CD14-positive monocyte (primary cell): ENCODE data around the gene CUBN. TPM values are rescaled to one million over a fixed set of nuclear protein-coding genes. Genes with fewer than 3 reads are reported as not detected.

Source experiments
- DNase-seq, 3 donors: peaks; one replicate each; pipeline ENCODE4 v3.0.0-alpha.2; 2011 to 2022
- H2AFZ ChIP-seq: 2 replicates; pipeline ENCODE4 v1.6.0; 2012; ENCODE audit warnings: mild to moderate bottlenecking, low read depth, low read length, inconsistent platforms; ENCODE audit not compliant: insufficient read depth, poor library complexity, severe bottlenecking
- H3K27ac ChIP-seq, 2 donors: 1 replicate in 1 of 2; 2 replicates in 1 of 2; pipeline ENCODE4 v1.5.1; 2012 to 2013; ENCODE audit warnings: low read length in 2 of 2, control low read depth in 1 of 2, inconsistent platforms in 1 of 2, low read depth in 1 of 2, mild to moderate bottlenecking in 1 of 2
- H3K27me3 ChIP-seq, 2 donors: one replicate each; pipeline versions ENCODE4 v1.6.0 to v1.6.1; 2011 to 2013; ENCODE audit warnings: low read length in 2 of 2; ENCODE audit not compliant: control insufficient read depth in 2 of 2, insufficient read depth in 2 of 2
- H3K36me3 ChIP-seq, 2 donors: replicated peaks in 1 of 2; 1 replicate in 1 of 2; 2 replicates in 1 of 2; pipeline versions ENCODE4 v1.5.1 to v1.6.1; 2012 to 2013; ENCODE audit warnings: low read length in 2 of 2, control low read depth in 1 of 2, inconsistent platforms in 1 of 2, mild to moderate bottlenecking in 1 of 2; ENCODE audit not compliant: insufficient read depth in 2 of 2, control insufficient read depth in 1 of 2
- H3K4me1 ChIP-seq, 2 donors: 1 replicate in 1 of 2; 2 replicates in 1 of 2; pipeline versions ENCODE4 v1.5.1 to v1.6.1; 2012 to 2013; ENCODE audit warnings: low read length in 2 of 2, control low read depth in 1 of 2, inconsistent platforms in 1 of 2, mild to moderate bottlenecking in 1 of 2, moderate library complexity in 1 of 2; ENCODE audit not compliant: insufficient read depth in 2 of 2, control insufficient read depth in 1 of 2
- H3K4me2 ChIP-seq: replicated peaks from 2 replicates; pipeline ENCODE3; 2012; ENCODE audit warnings: low read length, moderate library complexity, mild to moderate bottlenecking; ENCODE audit not compliant: poor library complexity, severe bottlenecking; ENCODE audit errors: extremely low read depth
- H3K4me3 ChIP-seq, 3 experiments: fragments of 200-600 bp in 1 of 3; sonication (generic) in 1 of 3; replicated peaks in 1 of 3; 1 replicate in 2 of 3; 2 replicates in 1 of 3; pipeline ENCODE4 v1.5.1; 2011 to 2013; ENCODE audit warnings: low read length in 3 of 3, mild to moderate bottlenecking in 3 of 3, control low read depth in 2 of 3, low read depth in 2 of 3, inconsistent platforms in 1 of 3, moderate library complexity in 1 of 3
- H3K79me2 ChIP-seq: 2 replicates; pipeline ENCODE4 v1.6.0; 2012; ENCODE audit warnings: mild to moderate bottlenecking, control low read depth, inconsistent platforms, low read length, moderate library complexity; ENCODE audit not compliant: insufficient read depth
- H3K9ac ChIP-seq: 2 replicates; pipeline ENCODE4 v1.6.0; 2017; ENCODE audit warnings: low read length, mild to moderate bottlenecking; ENCODE audit not compliant: insufficient read depth, poor library complexity, severe bottlenecking
- H3K9me3 ChIP-seq, 2 donors: replicated peaks in 1 of 2; 1 replicate in 1 of 2; 2 replicates in 1 of 2; pipeline versions ENCODE4 v1.5.1 to v1.6.1; 2012 to 2013; ENCODE audit warnings: low read length in 2 of 2, control low read depth in 1 of 2; ENCODE audit not compliant: control insufficient read depth in 1 of 2, insufficient read depth in 1 of 2
- H4K20me1 ChIP-seq: 2 replicates; pipeline ENCODE4 v1.6.0; 2012; ENCODE audit warnings: mild to moderate bottlenecking, low read length, control low read depth, moderate library complexity; ENCODE audit not compliant: insufficient read depth
- H3K27ac Mint-ChIP-seq, 7 donors: one replicate each; pipeline ENCODE4 v1.8.0; 2020; ENCODE audit warnings: mild to moderate bottlenecking in 7 of 7, mixed read lengths in 7 of 7, moderate library complexity in 6 of 7, inconsistent platforms in 2 of 7
- H3K27me3 Mint-ChIP-seq, 3 donors: one replicate each; pipeline ENCODE4 v1.8.0; 2021 to 2022; ENCODE audit warnings: low read depth in 3 of 3, mild to moderate bottlenecking in 3 of 3, mixed read lengths in 3 of 3, moderate library complexity in 3 of 3, inconsistent platforms in 1 of 3
- H3K36me3 Mint-ChIP-seq, 2 donors: one replicate each; pipeline ENCODE4 v1.8.0; 2020; ENCODE audit warnings: mixed read lengths in 2 of 2, inconsistent platforms in 1 of 2, mild to moderate bottlenecking in 1 of 2
- H3K4me1 Mint-ChIP-seq: one replicate; pipeline ENCODE4 v1.8.0; 2020; ENCODE audit warnings: mild to moderate bottlenecking, mixed read lengths
- H3K4me3 Mint-ChIP-seq, 2 donors: one replicate each; pipeline ENCODE4 v1.8.0; 2020; ENCODE audit warnings: mild to moderate bottlenecking in 2 of 2, mixed read lengths in 2 of 2, moderate library complexity in 1 of 2
- H3K9me3 Mint-ChIP-seq, 7 donors: one replicate each; pipeline ENCODE4 v1.8.0; 2020 to 2022; ENCODE audit warnings: mixed read lengths in 7 of 7, mild to moderate bottlenecking in 6 of 7, moderate library complexity in 6 of 7, inconsistent platforms in 2 of 7
- CTCF ChIP-seq: fragments of 200-600 bp; IDR thresholded peaks from one replicate; pipeline ENCODE4 v1.8.0; 2022; ENCODE audit warnings: antibody characterized with exemption, mild to moderate bottlenecking
- WGBS: methylation state at CpG from one replicate; pipeline ENCODE4 v1.1.5; 2013; ENCODE audit warnings: missing lambda C conversion rate; ENCODE audit not compliant: insufficient coverage; 5-methylcytosine and 5-hydroxymethylcytosine counted together
- intact Hi-C, 2 donors: fragments of 100-400 bp; cut with micrococcal nuclease; formaldehyde crosslinking; loops; one replicate each; pipeline versions ENCODE4 v1.15.0 to v1.15.1; 2023
- polyA minus RNA-seq: library from RNA; depleted of rRNA, polyadenylated mRNA; stranded (reverse); fragments of >200 nt; gene quantifications from 2 replicates; pipeline ENCODE4 v1.2.3, GENCODE V29; 2012
- polyA plus RNA-seq, 3 donors: library from polyadenylated mRNA; depleted of rRNA in 1 of 3; unstranded in 2 of 3; stranded (reverse) in 1 of 3; fragments of 300-500 nt in 2 of 3; fragments of >200 nt in 1 of 3; fragmentation: Illumina TruSeq in 2 of 3; gene quantifications; 1 replicate in 2 of 3; 2 replicates in 1 of 3; pipeline ENCODE4 v1.2.3, GENCODE V29; 2012 to 2021
- total RNA-seq, 12 experiments: library from RNA in 1 of 12; stranded (reverse) in 1 of 12; fragments of 120-200 nt in 1 of 12; gene quantifications; one replicate each; pipeline ENCODE4 v1.2.4 and lab custom pipeline; 2013 to 2026; ENCODE audit warnings: mixed read lengths in 6 of 12, inconsistent platforms in 1 of 12

Gene CUBN
- 0.52 TPM for total RNA-seq (2013)
- polyA plus RNA-seq (under 1 TPM in 1 of 3 donors, not detected in 2; 0.95 TPM), polyA minus RNA-seq (0.24 and 0.28 TPM in 2 replicates), total RNA-seq (lab: John Stamatoyannopoulos, UW) (5.7 to 47.0 (median 18.3) reads per million in 11 experiments)

GRCh38 chr10:17129741-17130140 is at the start of gene CUBN:
Gene CUBN, minus strand, starts transcription at chr10:17129811. Its CDS starts 46 bp downstream, at chr10:17129765.
- Histone ChIP-seq H3K9ac (no peak within 1 kb of the TSS), H3K36me3 (no peaks in the 10 kb centered on the region), H3K27me3 (no peaks in the 10 kb centered on the region), H3K27ac (peak within 1 kb of the TSS in 1 of 2 donors; percentile 67), H4K20me1 (no peaks in the 10 kb centered on the region), H3K4me2 (no peak within 1 kb of the TSS), H3K4me1 (peaks cover 26% of the 10 kb centered on the region in 2 donors), H3K4me3 (no peak within 1 kb of the TSS), H3K79me2 (no peaks in the 10 kb centered on the region), H2AFZ (no peak within 1 kb of the TSS), H3K9me3 (no peaks in the 10 kb centered on the region)
- H3K4me1 Mint-ChIP-seq: peaks cover 26% of the 10 kb centered on the region
- H3K27me3 Mint-ChIP-seq: peaks cover 0 to 1% (median 0%) of the 10 kb centered on the region in 3 donors
- WGBS: 100% methylated on average over 1 of the region's 1 CpG
- peaks cover 0 to 1% of the 10 kb centered on the region in 2 donors for H3K36me3 Mint-ChIP-seq
- H3K4me3 Mint-ChIP-seq: no peak within 1 kb of the TSS
- peak within 1 kb of the TSS in 2 of 7 donors; percentile 7 to 16 for H3K27ac Mint-ChIP-seq
- no peak for DNase-seq
- no peaks in the 10 kb centered on the region for H3K9me3 Mint-ChIP-seq
- intact Hi-C loops: loop anchor here in 1 of 2 donors (10.0 kb wide), 1 partner anchor 65 kb away; no protein-coding TSS in a partner anchor
- TF ChIP-seq CTCF: no peak

GRCh38 chr10:17179002-17179401 is 49.4 kb upstream of the CUBN start:
- Histone ChIP-seq H3K79me2 (no peaks in the 10 kb centered on the region), H3K9ac (no peak overlapping the region), H2AFZ (no peak overlapping the region), H3K9me3 (no peaks in the 10 kb centered on the region), H3K36me3 (no peaks in the 10 kb centered on the region), H3K27ac (no peak overlapping the region), H3K4me3 (no peak overlapping the region), H3K27me3 (no peaks in the 10 kb centered on the region), H3K4me2 (no peak overlapping the region), H4K20me1 (no peaks in the 10 kb centered on the region), H3K4me1 (peaks cover 5 to 16% of the 10 kb centered on the region in 2 donors)
- no peak for DNase-seq
- Mint-ChIP-seq H3K27me3 (peaks cover 0 to 1% (median 1%) of the 10 kb centered on the region in 3 donors), H3K4me3 (no peak overlapping the region), H3K27ac (no peak overlapping the region), H3K9me3 (no peaks in the 10 kb centered on the region), H3K36me3 (no peaks in the 10 kb centered on the region), H3K4me1 (peaks cover 17% of the 10 kb centered on the region)
- WGBS: no CpG with 5 or more reads among the region's 3 CpGs
- intact Hi-C loops: no loop called here
- no peak for TF ChIP-seq CTCF
